ENCODE results near the gene WDR91.
"Not testable (repeated sequence)": the region's sequence is repeated elsewhere in the genome, so short reads cannot be mapped to it uniquely, and the experiment has no call there.

The WDR91 gene

GRCh38 chr7:135179321-135179925 is 31.9 kb downstream of the WDR91 start:
- no peak for DNase-seq (ENCODE audit: low read depth)

DNA sequence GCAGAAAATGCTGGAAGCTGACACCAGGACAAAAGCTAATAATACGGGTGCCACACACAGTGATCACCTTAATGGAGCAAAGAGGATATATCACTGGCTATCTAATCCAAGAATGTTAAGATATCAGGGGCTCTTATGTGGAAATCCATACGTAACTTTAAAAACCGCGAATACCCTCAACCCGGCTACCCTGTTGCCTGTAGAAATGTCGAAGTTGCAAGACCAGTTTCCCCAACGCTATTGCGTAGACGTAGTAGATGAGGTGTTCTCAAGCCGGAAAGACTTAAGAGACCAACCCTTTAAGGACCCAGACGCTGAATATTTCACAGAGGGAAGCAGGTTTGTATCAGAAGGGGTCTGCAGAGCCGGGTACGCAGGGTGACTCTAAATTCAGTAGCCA is 33.0 kb downstream of the WDR91 start:
- DNase-seq (ENCODE audit: low read depth) = no peak

DNA sequence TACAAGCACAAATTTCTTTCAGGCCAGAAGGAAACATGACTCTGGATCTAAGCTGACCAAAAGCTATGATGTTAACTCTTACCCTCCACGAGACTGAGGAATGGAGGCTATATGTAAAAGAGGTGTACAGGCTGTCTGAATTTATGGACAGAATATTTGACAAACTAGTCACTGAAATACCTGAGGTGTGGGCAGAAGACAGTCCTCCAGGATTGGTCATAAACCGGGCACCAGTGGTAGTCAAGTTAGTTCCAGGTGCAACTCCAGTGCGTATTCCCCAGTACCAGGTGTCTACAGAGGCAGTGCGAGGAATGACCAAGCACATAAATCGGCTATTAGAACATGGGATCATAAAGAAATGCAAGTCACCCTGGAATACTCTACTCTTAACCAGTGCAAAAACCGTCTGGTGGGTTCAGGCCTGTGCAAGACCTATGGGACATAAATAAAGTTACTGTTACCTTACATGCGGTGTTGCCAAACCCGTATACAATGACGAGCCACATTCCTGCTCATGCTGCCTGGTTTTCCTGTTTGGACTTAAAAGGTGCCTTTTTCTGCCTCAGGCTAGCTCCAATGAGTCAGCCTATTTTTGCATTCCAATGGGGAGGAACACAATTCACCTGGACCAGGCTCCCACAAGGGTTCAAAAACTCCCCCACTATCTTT is 34.2 kb downstream of the WDR91 start:
- DNase-seq (ENCODE audit: low read depth) = no peak

DNA sequence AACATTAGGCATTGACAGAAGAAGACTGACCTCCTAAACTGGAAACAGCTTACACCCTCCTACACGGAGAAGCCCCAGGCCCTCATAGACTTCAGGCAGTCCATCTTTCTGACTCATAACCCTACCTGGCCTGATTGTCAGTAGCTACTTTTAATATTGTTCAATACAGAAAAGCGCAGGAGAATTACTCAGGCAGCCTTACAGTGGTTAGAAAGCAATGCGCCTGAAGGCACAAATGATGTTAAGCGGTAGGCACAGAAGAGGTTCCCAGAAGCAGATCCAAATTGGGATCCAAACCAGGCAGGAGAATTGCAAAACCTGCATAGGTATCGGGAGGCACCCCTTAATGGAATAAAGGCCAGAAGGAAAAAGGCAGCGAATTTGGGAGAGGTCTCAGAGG is 35.4 kb downstream of the WDR91 start:
- no peak for DNase-seq (ENCODE audit: low read depth)

- no peak for DNase-seq (ENCODE audit: low read depth)
Observed at GRCh38 chr7:135174941-135175340, 36.4 kb downstream of the WDR91 start.

DNA sequence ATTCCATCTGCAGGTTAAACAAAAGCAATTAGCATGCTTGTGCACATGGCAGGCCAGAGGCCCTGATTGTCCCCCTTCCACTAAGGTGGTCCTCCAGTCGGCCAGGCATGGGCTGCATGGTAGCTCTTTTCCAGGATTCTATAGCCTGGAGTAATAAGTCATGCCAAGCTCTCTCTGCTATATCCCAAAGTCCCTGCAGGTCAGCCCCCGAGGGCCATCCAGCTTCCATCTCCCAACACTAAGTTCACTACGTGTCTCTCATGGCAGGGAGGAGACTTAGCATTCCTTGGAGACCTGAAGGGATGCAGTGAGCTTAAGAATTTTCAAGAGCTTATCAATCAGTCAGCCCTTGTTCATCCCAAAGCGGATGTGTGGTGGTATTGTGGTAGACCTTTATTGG is 37.4 kb downstream of the WDR91 start:
- DNase-seq (ENCODE audit: low read depth) = not testable (repeated sequence)

DNA sequence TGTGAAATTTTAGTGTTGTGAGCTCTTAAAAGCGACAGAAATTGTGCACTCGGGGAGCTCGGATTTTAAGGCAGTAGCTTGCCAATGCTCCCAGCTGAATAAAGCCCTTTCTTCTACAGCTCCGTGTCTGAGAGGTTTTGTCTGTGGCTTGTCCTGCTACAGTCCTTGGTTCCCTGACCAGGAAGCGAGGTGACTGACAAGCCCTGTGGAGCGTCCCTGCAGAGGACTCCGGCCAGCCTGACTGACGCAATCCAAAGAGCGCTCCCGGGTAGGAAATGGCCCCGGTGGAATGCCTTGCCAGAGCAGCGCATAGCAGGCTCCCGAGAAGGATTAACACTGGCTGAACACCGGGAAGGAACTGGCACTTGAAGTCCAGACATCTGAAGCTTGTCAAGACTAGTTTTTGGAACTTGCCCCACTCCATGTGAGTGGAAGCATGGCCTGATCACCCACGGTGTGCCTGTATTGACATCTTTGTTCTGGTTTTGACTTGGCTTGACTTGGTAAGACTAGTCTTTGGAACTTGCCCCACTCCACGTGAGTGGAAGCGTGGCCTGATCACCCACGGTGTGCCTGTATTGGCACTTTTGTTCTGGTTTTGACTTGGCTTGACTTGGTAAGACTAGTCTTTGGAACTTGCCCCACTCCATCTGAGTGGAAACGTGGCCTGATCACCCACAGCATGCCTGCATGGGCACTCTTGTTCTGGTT is 39.6 kb downstream of the WDR91 start:
- DNase-seq (ENCODE audit: low read depth) = not testable (repeated sequence)

GRCh38 chr7:135170998-135171481 is 40.3 kb downstream of the WDR91 start:
- not testable (repeated sequence) for DNase-seq (ENCODE audit: low read depth)

- peak; percentile 52 for DNase-seq (ENCODE audit: low read depth)
Observed at GRCh38 chr7:135170274-135170997, 40.9 kb downstream of the WDR91 start, which contains the start of gene CYREN. CYREN (minus strand) TSS chr7:135170707; CDS start chr7:135168922, 1,785 bp downstream.

GRCh38 chr7:135169964-135170273 is 41.4 kb downstream of the WDR91 start:
- DNase-seq (ENCODE audit: low read depth) = no peak

DNA sequence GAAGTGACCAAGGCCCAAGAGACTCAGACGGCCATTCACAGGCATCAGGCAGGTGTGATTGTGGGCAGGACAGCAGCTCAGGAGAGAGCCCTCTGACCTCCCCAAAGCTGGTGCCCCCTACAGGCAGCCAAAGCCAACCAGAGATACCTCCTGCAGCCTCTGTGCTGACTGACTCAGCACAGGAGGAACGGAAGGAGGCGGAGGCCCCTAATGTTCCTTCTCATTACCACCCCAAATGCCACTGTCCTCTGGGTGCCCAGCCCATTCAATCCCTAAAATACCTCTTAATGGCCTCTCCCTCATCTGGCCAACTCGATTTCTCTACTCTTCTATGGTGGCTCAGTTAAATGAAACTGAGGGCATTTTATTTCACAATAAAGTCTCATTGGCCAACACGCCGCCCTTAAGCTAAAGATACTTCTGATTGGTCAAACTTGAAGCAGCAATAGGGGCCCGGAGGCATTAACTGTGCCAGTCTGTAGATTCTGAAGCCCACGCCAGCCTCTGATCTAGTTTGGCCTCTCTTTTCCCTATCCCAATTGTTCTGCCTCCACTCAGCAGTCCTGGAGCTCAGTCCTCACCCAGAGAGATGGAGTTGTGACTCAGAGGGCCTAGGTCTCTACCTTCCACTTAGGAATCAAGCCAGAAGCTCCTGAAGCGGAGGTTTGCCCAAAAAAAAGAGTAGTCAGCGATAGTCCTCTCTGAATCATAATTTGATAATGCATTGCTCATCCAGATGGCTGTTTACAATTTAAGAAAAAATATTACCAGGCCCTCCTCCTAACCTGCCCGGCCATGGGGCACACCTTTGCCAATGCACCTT is 42.0 kb downstream of the WDR91 start:
- peak; percentile 37 for DNase-seq (ENCODE audit: low read depth)

- no peak for DNase-seq (ENCODE audit: low read depth)
Observed at GRCh38 chr7:135168489-135169140, 42.7 kb downstream of the WDR91 start.

- no peak for DNase-seq (ENCODE audit: low read depth)
Observed at GRCh38 chr7:135168001-135168400, 43.3 kb downstream of the WDR91 start.

- DNase-seq (ENCODE audit: low read depth) = no peak
Observed at GRCh38 chr7:135167365-135167917, 43.9 kb downstream of the WDR91 start.

- no peak for DNase-seq (ENCODE audit: low read depth)
Observed at GRCh38 chr7:135166338-135166990, 44.9 kb downstream of the WDR91 start.

- DNase-seq (ENCODE audit: low read depth) = no peak
Observed at GRCh38 chr7:135165862-135166261, 45.5 kb downstream of the WDR91 start.

DNA sequence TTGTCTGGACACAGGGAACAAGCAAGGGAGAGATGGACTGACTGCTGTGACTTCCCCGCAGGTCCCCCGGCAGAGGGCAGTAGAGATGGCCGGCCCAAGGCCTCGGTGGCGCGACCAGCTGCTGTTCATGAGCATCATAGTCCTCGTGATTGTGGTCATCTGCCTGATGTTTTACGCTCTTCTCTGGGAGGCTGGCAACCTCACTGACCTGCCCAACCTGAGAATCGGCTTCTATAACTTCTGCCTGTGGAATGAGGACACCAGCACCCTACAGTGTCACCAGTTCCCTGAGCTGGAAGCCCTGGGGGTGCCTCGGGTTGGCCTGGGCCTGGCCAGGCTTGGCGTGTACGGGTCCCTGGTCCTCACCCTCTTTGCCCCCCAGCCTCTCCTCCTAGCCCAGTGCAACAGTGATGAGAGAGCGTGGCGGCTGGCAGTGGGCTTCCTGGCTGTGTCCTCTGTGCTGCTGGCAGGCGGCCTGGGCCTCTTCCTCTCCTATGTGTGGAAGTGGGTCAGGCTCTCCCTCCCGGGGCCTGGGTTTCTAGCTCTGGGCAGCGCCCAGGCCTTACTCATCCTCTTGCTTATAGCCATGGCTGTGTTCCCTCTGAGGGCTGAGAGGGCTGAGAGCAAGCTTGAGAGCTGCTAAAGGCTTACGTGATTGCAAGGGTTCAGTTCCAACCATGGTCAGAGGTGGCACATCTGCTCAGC is 46.8 kb downstream of the WDR91 start:
- DNase-seq (ENCODE audit: low read depth) = no peak

GRCh38 chr7:135162382-135163001 is 48.8 kb downstream of the WDR91 start:
- no peak for DNase-seq (ENCODE audit: low read depth)

- no peak for DNase-seq (ENCODE audit: low read depth)
Observed at GRCh38 chr7:135161669-135162068, 49.7 kb downstream of the WDR91 start.
